GM19099 (cell line): ENCODE data around the gene TPH1.

Source experiments
- POLR2A ChIP-seq: IDR thresholded peaks from 3 replicates; pipeline ENCODE4 v1.6.1; 2011; ENCODE audit warnings: low read depth; ENCODE audit not compliant: insufficient read length; ENCODE audit errors: extremely low read depth

Gene TPH1

GRCh38 chr11:18046116-18046777 is at the start of gene TPH1:
Gene TPH1, minus strand, starts transcription at chr11:18046269. Its CDS starts 5,507 bp downstream, at chr11:18040762.
- no peak for TF ChIP-seq POLR2A

GRCh38 chr11:18093959-18094358 is 47.9 kb upstream of the TPH1 start:
- TF ChIP-seq POLR2A = no peak

GRCh38 chr11:18091731-18092130 is 45.7 kb upstream of the TPH1 start:
- TF ChIP-seq POLR2A = no peak

- no peak for TF ChIP-seq POLR2A
Measured at GRCh38 chr11:18088966-18089365, 42.9 kb upstream of the TPH1 start.

- TF ChIP-seq POLR2A = no peak
Measured at GRCh38 chr11:18088366-18088765, 42.3 kb upstream of the TPH1 start.

- no peak for TF ChIP-seq POLR2A
Measured at GRCh38 chr11:18081551-18081950, 35.5 kb upstream of the TPH1 start.

GRCh38 chr11:18080451-18080850 is 34.4 kb upstream of the TPH1 start:
- no peak for TF ChIP-seq POLR2A

GRCh38 chr11:18078909-18079308 is 32.8 kb upstream of the TPH1 start:
- no peak for TF ChIP-seq POLR2A

GRCh38 chr11:18075444-18075843 is 29.4 kb upstream of the TPH1 start:
- no peak for TF ChIP-seq POLR2A

- no peak for TF ChIP-seq POLR2A
Measured at GRCh38 chr11:18071098-18071705, 25.1 kb upstream of the TPH1 start.

- TF ChIP-seq POLR2A = no peak
Measured at GRCh38 chr11:18067372-18067771, 21.3 kb upstream of the TPH1 start.

GRCh38 chr11:18066626-18067025 is 20.6 kb upstream of the TPH1 start:
- no peak for TF ChIP-seq POLR2A

GRCh38 chr11:18065572-18065971 is 19.5 kb upstream of the TPH1 start:
- TF ChIP-seq POLR2A = no peak

- no peak for TF ChIP-seq POLR2A
Measured at GRCh38 chr11:18064450-18065054, 18.5 kb upstream of the TPH1 start.

- no peak for TF ChIP-seq POLR2A
Measured at GRCh38 chr11:18063862-18064434, 17.9 kb upstream of the TPH1 start.

- no peak for TF ChIP-seq POLR2A
Measured at GRCh38 chr11:18063125-18063524, 17.1 kb upstream of the TPH1 start.
